Measurements from ENCODE around the gene PTPRN2. TPM values are rescaled to one million over a fixed set of nuclear protein-coding genes. Genes with fewer than 3 reads are reported as not detected.

The PTPRN2 gene
- total and polyA plus RNA-seq, 3 experiments from 2014 or later = 0.33 to 1.2 (median 0.42) TPM

DNA sequence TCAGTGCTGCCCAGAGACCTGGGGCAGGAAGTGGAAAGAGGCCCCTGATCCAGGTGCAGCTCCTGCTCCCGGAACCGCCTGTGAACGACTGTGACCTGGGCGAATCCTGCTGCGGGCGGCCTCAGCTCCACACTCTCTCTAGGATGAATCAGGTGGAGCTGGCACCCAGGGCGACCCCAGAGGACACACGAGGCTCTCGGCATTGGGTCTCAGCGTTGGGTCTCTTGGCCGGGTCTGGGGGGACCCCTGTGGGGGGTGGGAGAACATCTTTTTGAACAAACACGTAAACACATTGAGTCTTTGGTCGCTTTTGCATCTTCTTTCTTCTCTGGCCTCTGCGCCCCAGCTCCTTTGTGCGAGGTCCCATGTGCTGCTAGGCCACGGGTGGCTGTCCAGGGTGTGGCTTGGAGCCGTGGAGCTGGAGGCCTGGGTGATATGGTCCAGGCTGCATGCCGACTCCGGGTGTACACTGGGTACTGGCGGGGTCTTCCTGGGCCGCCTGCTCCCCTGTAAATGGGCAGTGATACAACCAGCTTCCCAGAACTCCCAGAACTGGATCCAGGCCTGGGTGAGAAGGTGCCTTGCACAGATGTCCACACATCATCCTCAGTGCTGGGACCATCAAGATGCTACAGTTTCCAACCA lies 815.0 kb downstream of the PTPRN2 start:
- Mint-ChIP-seq H3K27ac (no peak overlapping the region), H3K4me3 (no peak overlapping the region), H3K9me3 (peaks cover 0 to 7% (median 0%) of the 10 kb centered on the region in 5 donors), H3K27me3 (peaks cover 17 to 33% of the 10 kb centered on the region in 2 donors), H3K4me1 (no peaks in the 10 kb centered on the region), H3K36me3 (peaks cover 0 to 1% (median 0%) of the 10 kb centered on the region in 3 donors)
- no peak overlapping the region for H3K4me3 ChIP-seq (ENCODE audit: low read length)
- H3K9me3 ChIP-seq (ENCODE audit: low read length) = no peaks in the 10 kb centered on the region
- DNase-seq = peak in 1 of 5 donors; percentile 26
- no peaks in the 10 kb centered on the region for H3K36me3 ChIP-seq (ENCODE audit: insufficient read depth, low read length)
- H3K4me1 ChIP-seq (ENCODE audit: insufficient read depth, low read length) = no peaks in the 10 kb centered on the region
- H3K27ac ChIP-seq (ENCODE audit: low read depth, low read length) = no peak overlapping the region
- ChIA-PET CTCF (no interaction called here), POLR2A (no interaction called here)
- no peaks in the 10 kb centered on the region for H3K27me3 ChIP-seq (ENCODE audit: insufficient read depth, low read length, poor library complexity, severe bottlenecking)

DNA sequence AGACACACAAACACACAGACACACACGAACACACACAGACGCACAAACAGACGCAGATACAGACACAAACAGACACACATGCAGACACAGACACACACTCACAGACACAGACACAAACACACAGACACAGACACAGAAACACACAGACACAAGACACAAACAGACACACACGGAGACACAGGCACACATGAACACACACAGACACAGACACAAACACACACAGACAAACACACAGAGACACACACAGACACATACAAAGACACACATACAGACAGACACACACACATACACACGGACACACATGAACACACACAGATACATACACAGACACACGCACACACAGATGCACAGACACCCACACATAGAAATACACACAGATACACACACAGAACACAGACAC lies 815.9 kb downstream of the PTPRN2 start:
- H3K4me3 Mint-ChIP-seq = no peak overlapping the region
- ChIA-PET CTCF (no interaction called here), POLR2A (no interaction called here)
- H3K9me3 Mint-ChIP-seq = peaks cover 0 to 6% (median 0%) of the 10 kb centered on the region in 5 donors
- no peak overlapping the region for H3K4me3 ChIP-seq (ENCODE audit: low read length)
- no peaks in the 10 kb centered on the region for H3K36me3 Mint-ChIP-seq
- DNase-seq = peak in 1 of 5 donors; percentile 3
- H3K4me1 ChIP-seq (ENCODE audit: insufficient read depth, low read length) = no peaks in the 10 kb centered on the region
- peaks cover 15 to 28% of the 10 kb centered on the region in 2 donors for H3K27me3 Mint-ChIP-seq
- H3K9me3 ChIP-seq (ENCODE audit: low read length) = no peaks in the 10 kb centered on the region
- no peak overlapping the region for H3K27ac Mint-ChIP-seq
- H3K36me3 ChIP-seq (ENCODE audit: insufficient read depth, low read length) = no peaks in the 10 kb centered on the region
- H3K4me1 Mint-ChIP-seq = no peaks in the 10 kb centered on the region
- H3K27me3 ChIP-seq (ENCODE audit: insufficient read depth, low read length, poor library complexity, severe bottlenecking) = no peaks in the 10 kb centered on the region
- no peak overlapping the region for H3K27ac ChIP-seq (ENCODE audit: low read depth, low read length)

DNA sequence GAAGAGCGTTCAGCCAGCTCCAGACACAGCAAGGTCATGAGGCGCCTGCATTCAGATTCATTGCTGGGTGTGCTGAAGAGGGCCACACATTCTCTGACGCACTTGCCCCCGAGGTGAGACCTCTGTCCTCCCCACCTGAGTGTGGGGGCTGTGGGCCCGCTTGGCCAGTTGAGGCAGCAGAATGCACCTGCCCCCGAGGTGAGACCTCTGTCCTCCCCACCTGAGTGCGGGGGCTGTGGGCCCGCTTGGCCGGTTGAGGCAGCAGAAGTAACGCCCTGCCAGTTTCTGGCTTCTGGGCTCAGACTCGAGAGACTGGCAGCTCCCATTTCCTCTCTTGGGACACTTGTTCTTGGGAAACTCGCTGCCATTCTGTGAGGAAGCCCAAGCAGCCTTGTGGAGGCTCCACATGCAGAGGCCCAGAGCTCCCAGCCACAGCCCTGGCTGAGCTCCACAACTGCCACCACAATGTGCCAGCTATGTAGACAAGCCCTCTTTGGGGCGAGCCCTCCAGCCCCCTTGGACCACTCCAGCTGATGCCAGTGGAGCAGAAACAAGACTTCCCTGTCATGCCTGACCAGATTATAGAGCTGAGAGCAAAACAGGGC lies 816.8 kb downstream of the PTPRN2 start:
- no peak overlapping the region for H3K4me3 ChIP-seq (ENCODE audit: low read length)
- no peak overlapping the region for H3K27ac ChIP-seq (ENCODE audit: low read depth, low read length)
- H3K9me3 ChIP-seq (ENCODE audit: low read length) = no peaks in the 10 kb centered on the region
- Mint-ChIP-seq H3K27ac (no peak overlapping the region), H3K4me3 (no peak overlapping the region), H3K36me3 (no peaks in the 10 kb centered on the region), H3K4me1 (no peaks in the 10 kb centered on the region), H3K27me3 (peaks cover 15 to 28% of the 10 kb centered on the region in 2 donors), H3K9me3 (peaks cover 0 to 11% (median 5%) of the 10 kb centered on the region in 5 donors)
- no peaks in the 10 kb centered on the region for H3K27me3 ChIP-seq (ENCODE audit: insufficient read depth, low read length, poor library complexity, severe bottlenecking)
- CTCF ChIA-PET = no interaction called here
- no peaks in the 10 kb centered on the region for H3K4me1 ChIP-seq (ENCODE audit: insufficient read depth, low read length)
- H3K36me3 ChIP-seq (ENCODE audit: insufficient read depth, low read length) = no peaks in the 10 kb centered on the region
- POLR2A ChIA-PET = no interaction called here
- peak in 1 of 5 donors; percentile 19 for DNase-seq

DNA sequence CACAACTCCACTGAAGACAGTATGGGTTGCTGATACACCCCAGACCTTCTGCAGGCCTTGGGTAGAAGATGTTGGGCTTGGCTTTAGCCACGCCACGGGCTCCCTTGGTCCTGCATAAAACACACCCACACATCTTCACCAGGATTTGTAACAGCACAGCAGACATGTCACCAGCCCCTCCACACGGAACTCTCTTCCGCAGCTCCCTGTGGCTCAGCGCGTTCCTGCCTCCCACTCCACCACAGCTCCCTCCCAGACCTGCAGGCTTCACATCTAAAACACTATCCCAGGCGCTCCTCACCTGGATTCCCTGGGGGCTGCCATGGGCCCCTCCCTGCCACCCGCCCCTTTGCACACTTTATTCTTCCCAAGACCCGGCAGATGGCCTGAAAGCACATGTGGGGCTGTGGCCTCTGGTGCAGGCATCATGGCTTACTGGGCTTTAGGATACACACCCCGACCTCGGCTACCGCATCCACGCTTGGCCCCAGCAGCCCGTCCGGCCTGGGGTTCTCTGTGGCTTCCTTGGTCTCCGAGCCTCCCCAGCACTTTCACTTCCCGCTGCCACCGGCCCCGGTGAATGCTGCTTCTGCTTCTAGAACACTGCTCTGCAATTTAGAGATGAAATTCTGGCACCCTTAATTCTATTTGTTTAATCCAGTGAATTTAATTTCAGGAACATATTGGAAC lies 818.0 kb downstream of the PTPRN2 start:
- Mint-ChIP-seq H3K4me1 (no peaks in the 10 kb centered on the region), H3K27ac (no peak overlapping the region), H3K4me3 (no peak overlapping the region), H3K36me3 (no peaks in the 10 kb centered on the region), H3K9me3 (peaks cover 0 to 13% (median 8%) of the 10 kb centered on the region in 5 donors), H3K27me3 (peaks cover 18 to 28% of the 10 kb centered on the region in 2 donors)
- Histone ChIP-seq H3K27me3 (ENCODE audit: insufficient read depth, low read length, poor library complexity, severe bottlenecking) (no peaks in the 10 kb centered on the region), H3K4me1 (ENCODE audit: insufficient read depth, low read length) (no peaks in the 10 kb centered on the region), H3K36me3 (ENCODE audit: insufficient read depth, low read length) (no peaks in the 10 kb centered on the region), H3K4me3 (ENCODE audit: low read length) (no peak overlapping the region), H3K27ac (ENCODE audit: low read depth, low read length) (no peak overlapping the region), H3K9me3 (ENCODE audit: low read length) (no peaks in the 10 kb centered on the region)
- CTCF ChIA-PET = no interaction called here
- DNase-seq = peak in 1 of 5 donors; percentile 17
- POLR2A ChIA-PET = no interaction called here

DNA sequence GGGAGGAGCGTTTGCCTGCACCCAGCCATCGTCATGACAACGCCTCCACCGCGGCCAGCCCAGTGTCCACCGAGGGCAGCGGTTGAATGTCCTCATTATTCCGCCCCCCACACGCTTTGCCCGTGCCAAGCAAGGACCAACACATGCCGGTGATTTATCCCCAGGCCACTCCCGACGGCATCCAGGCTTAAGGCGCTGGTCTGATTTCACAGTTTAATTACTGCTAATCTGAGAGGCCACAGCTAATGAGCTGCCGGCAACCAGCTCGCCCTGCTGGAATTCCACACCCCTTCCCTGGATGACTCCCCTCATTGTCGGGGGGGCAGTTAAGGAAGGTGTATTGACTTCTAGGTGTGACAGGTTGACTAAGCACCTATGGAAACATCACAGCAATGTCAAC lies 818.5 kb downstream of the PTPRN2 start:
- H3K27me3 ChIP-seq (ENCODE audit: insufficient read depth, low read length, poor library complexity, severe bottlenecking) = no peaks in the 10 kb centered on the region
- no peak overlapping the region for H3K27ac ChIP-seq (ENCODE audit: low read depth, low read length)
- H3K4me1 ChIP-seq (ENCODE audit: insufficient read depth, low read length) = no peaks in the 10 kb centered on the region
- no peak overlapping the region for H3K27ac Mint-ChIP-seq
- no peaks in the 10 kb centered on the region for H3K36me3 Mint-ChIP-seq
- H3K4me3 ChIP-seq (ENCODE audit: low read length) = no peak overlapping the region
- no peak overlapping the region for H3K4me3 Mint-ChIP-seq
- H3K9me3 ChIP-seq (ENCODE audit: low read length) = no peaks in the 10 kb centered on the region
- CTCF ChIA-PET = no interaction called here
- peaks cover 18 to 28% of the 10 kb centered on the region in 2 donors for H3K27me3 Mint-ChIP-seq
- DNase-seq = peak in 1 of 5 donors; percentile 31
- no peaks in the 10 kb centered on the region for H3K36me3 ChIP-seq (ENCODE audit: insufficient read depth, low read length)
- POLR2A ChIA-PET = no interaction called here
- H3K9me3 Mint-ChIP-seq = peaks cover 0 to 16% (median 9%) of the 10 kb centered on the region in 5 donors
- H3K4me1 Mint-ChIP-seq = no peaks in the 10 kb centered on the region

DNA sequence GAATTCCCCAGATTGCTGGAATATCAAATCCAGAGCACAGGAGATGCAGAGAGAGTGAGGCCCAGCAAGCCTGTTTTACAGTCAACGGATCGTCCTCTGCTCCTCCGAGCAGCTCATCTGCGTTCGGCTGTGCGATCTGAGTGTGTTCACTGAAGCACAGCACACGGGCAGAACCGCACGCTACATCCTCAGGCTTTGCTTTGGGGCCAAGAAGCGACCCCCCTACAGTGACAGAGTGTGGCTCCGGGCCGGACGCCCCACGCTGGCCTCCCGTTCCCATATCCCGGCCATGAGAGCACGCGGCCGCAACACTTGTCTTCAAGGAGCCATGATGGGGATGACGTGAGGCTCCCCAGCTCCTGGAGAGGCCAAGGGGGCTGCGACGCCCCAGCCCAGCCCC lies 819.4 kb downstream of the PTPRN2 start:
- CTCF ChIA-PET = no interaction called here
- DNase-seq = peak in 1 of 5 donors; percentile 6
- H3K27me3 Mint-ChIP-seq = peaks cover 20 to 22% of the 10 kb centered on the region in 2 donors

DNA sequence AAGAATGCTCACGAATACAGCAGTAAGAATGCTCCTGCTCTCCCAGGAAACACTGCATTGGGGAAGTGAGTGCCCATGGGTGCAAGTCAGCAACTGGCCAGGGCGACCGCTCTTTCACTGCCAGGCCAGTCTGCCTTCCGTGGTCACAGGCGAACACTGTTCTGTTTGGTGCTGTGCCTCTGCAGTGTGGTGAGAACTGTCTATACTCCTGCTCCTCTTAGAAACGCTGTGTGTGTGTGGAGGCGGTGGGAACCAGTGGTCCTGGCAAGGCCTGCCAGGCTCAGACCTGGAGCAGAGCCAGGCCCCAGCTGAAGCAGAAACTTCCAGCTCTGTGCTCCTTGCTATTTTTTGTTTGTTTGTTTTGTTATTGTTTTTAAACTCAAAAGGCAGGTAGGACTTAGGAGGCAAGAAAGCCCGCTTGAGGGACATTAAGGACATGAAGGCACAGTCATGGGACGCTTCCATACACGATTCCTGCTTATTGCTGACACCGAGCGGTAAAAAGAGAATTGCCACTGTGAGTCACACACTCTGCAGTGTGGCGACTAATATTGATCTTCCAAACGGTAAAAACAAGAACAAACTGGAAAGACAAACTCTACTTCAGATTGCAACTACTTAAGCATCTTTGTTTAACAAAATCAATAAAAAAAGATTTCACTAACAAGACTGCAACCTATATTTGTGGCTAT lies 820.0 kb downstream of the PTPRN2 start:
- Histone ChIP-seq H3K27ac (ENCODE audit: low read depth, low read length) (no peak overlapping the region), H3K27me3 (ENCODE audit: insufficient read depth, low read length, poor library complexity, severe bottlenecking) (no peaks in the 10 kb centered on the region), H3K9me3 (ENCODE audit: low read length) (no peaks in the 10 kb centered on the region), H3K4me3 (ENCODE audit: low read length) (no peak overlapping the region), H3K36me3 (ENCODE audit: insufficient read depth, low read length) (no peaks in the 10 kb centered on the region), H3K4me1 (ENCODE audit: insufficient read depth, low read length) (no peaks in the 10 kb centered on the region)
- Mint-ChIP-seq H3K27ac (no peak overlapping the region), H3K36me3 (no peaks in the 10 kb centered on the region), H3K27me3 (peaks cover 22 to 23% of the 10 kb centered on the region in 2 donors), H3K4me3 (no peak overlapping the region), H3K9me3 (peaks cover 0 to 16% (median 9%) of the 10 kb centered on the region in 5 donors), H3K4me1 (no peaks in the 10 kb centered on the region)
- POLR2A ChIA-PET = no interaction called here
- peak in 1 of 5 donors; percentile 4 for DNase-seq
- CTCF ChIA-PET = no interaction called here

More for the DNA sequence above, 819.4 kb downstream of the PTPRN2 start:
- Histone ChIP-seq H3K27ac (ENCODE audit: low read depth, low read length) (no peak overlapping the region), H3K9me3 (ENCODE audit: low read length) (no peaks in the 10 kb centered on the region), H3K36me3 (ENCODE audit: insufficient read depth, low read length) (no peaks in the 10 kb centered on the region), H3K4me3 (ENCODE audit: low read length) (no peak overlapping the region), H3K4me1 (ENCODE audit: insufficient read depth, low read length) (no peaks in the 10 kb centered on the region), H3K27me3 (ENCODE audit: insufficient read depth, low read length, poor library complexity, severe bottlenecking) (no peaks in the 10 kb centered on the region)
- Mint-ChIP-seq H3K9me3 (peaks cover 0 to 16% (median 9%) of the 10 kb centered on the region in 5 donors), H3K4me1 (no peaks in the 10 kb centered on the region), H3K36me3 (no peaks in the 10 kb centered on the region), H3K27ac (no peak overlapping the region), H3K4me3 (no peak overlapping the region)
- POLR2A ChIA-PET = no interaction called here

DNA sequence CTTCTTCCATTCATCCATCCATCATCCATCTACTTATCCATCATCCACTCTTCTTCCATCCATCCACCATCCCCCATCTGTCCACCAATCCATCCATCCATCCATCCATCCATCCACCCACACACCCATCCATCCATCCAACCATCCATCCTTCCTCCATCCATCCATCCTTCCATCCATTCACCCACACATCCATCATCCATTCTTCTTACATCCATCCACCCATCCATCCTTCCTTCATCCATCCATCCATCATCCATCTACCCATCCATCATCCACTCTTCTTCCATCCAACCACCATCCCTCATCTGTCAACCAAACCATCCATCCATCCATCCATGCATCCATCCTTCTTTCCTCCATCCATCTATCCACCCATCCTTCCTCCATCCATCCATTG lies 821.5 kb downstream of the PTPRN2 start:
- H3K4me3 Mint-ChIP-seq = no peak overlapping the region
- peaks cover 15 to 16% of the 10 kb centered on the region in 2 donors for H3K27me3 Mint-ChIP-seq
- Histone ChIP-seq H3K27ac (ENCODE audit: low read depth, low read length) (no peak overlapping the region), H3K27me3 (ENCODE audit: insufficient read depth, low read length, poor library complexity, severe bottlenecking) (no peaks in the 10 kb centered on the region), H3K9me3 (ENCODE audit: low read length) (no peaks in the 10 kb centered on the region), H3K36me3 (ENCODE audit: insufficient read depth, low read length) (no peaks in the 10 kb centered on the region), H3K4me3 (ENCODE audit: low read length) (no peak overlapping the region), H3K4me1 (ENCODE audit: insufficient read depth, low read length) (no peaks in the 10 kb centered on the region)
- H3K9me3 Mint-ChIP-seq = peaks cover 0 to 15% (median 8%) of the 10 kb centered on the region in 5 donors
- ChIA-PET CTCF (no interaction called here), POLR2A (no interaction called here)
- no peak for DNase-seq
- no peaks in the 10 kb centered on the region for H3K4me1 Mint-ChIP-seq
- H3K36me3 Mint-ChIP-seq = no peaks in the 10 kb centered on the region
- H3K27ac Mint-ChIP-seq = no peak overlapping the region

Data from CD8-positive, alpha-beta memory T cell (primary cell).